HL-60 (cell line): ENCODE results near the gene DEPDC4.

Experiments
- CTCF ChIP-seq: IDR thresholded peaks from one replicate; pipeline ENCODE4 v1.5.1; 2011; ENCODE audit warnings: low read length, control low read depth, inconsistent platforms; ENCODE audit not compliant: insufficient read depth
- GABPA ChIP-seq: IDR thresholded peaks from 2 replicates; pipeline ENCODE4 v1.6.1; 2012; ENCODE audit warnings: low read depth
- POLR2AphosphoS5 ChIP-seq: IDR thresholded peaks from 2 replicates; pipeline ENCODE4 v1.6.1; 2012; ENCODE audit warnings: low read depth
- SPI1 ChIP-seq: IDR thresholded peaks from 2 replicates; pipeline ENCODE4 v1.6.1; 2012; ENCODE audit warnings: low read depth, mild to moderate bottlenecking, borderline replicate concordance

DNA sequence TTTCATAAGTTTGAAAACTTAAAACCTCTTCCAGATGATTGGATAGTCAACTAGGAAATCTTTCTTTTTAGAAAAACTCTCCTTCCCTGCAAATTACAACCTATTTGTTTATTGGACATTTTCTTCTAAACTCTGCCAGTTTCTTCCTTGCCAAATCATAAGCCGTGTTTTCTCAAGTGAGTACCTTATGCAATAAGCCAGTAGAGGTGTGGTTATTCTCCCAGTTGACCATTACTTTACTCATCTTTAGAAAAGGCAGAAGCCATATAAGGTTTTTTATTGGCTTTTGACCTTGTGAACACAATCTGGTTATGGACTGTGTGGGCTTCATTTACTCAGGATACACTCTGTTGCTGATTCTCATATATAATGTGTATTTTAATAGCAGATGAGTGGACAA lies 51.7 kb downstream of the DEPDC4 start:
- TF ChIP-seq CTCF (no peak), GABPA (no peak), POLR2AphosphoS5 (no peak), SPI1 (no peak)
